Thyroid gland (tissue), 4 donors: ENCODE data around the gene SMURF2.
"Not testable (repeated sequence)": the region's sequence is repeated elsewhere in the genome, so short reads cannot be mapped to it uniquely, and the experiment has no call there.

ENCODE experiments used
- CTCF ChIP-seq, 6 experiments: fragments of 200-600 bp in 3 of 6; fragments of 450-650 bp in 3 of 6; sonication (generic) in 3 of 6; IDR thresholded peaks; one replicate each; pipeline ENCODE4 v1.5.1; 2016 to 2019; ENCODE audit warnings: antibody characterized with exemption in 6 of 6, mild to moderate bottlenecking in 2 of 6, inconsistent platforms in 1 of 6, moderate library complexity in 1 of 6
- POLR2A ChIP-seq, 2 donors: fragments of 450-650 bp; IDR thresholded peaks; one replicate each; pipeline ENCODE4 v1.6.1; 2017; ENCODE audit warnings: antibody characterized with exemption in 2 of 2, mild to moderate bottlenecking in 2 of 2, moderate library complexity in 1 of 2

GRCh38 chr17:64577025-64577424 lies 85.1 kb downstream of the SMURF2 start:
- not testable (repeated sequence) for TF ChIP-seq CTCF, POLR2A (IDR thresholded peaks at IDR 0.05)
